ENCODE measurements around the gene PKIB. TPM values are rescaled to one million over a fixed set of nuclear protein-coding genes. Genes with fewer than 3 reads are reported as not detected.

Gene PKIB
- total RNA-seq, 1 donor from 2014 or later: 3.2 TPM

- ATAC-seq: no peak
- TF ChIP-seq, protein P1, sequence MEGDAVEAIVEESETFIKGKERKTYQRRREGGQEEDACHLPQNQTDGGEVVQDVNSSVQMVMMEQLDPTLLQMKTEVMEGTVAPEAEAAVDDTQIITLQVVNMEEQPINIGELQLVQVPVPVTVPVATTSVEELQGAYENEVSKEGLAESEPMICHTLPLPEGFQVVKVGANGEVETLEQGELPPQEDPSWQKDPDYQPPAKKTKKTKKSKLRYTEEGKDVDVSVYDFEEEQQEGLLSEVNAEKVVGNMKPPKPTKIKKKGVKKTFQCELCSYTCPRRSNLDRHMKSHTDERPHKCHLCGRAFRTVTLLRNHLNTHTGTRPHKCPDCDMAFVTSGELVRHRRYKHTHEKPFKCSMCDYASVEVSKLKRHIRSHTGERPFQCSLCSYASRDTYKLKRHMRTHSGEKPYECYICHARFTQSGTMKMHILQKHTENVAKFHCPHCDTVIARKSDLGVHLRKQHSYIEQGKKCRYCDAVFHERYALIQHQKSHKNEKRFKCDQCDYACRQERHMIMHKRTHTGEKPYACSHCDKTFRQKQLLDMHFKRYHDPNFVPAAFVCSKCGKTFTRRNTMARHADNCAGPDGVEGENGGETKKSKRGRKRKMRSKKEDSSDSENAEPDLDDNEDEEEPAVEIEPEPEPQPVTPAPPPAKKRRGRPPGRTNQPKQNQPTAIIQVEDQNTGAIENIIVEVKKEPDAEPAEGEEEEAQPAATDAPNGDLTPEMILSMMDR (IDR thresholded peaks at IDR 0.05): no peak
- no peak overlapping the region for H3K27ac ChIP-seq
- no peak overlapping the region for H3K4me3 ChIP-seq
- no peaks in the 10 kb centered on the region for H3K27me3 ChIP-seq (ENCODE audit: low read depth)
- no peak for DNase-seq
- no peaks in the 10 kb centered on the region for H3K9me3 ChIP-seq
- intact Hi-C loops (cut with DNase I): no loop called here
- no peaks in the 10 kb centered on the region for H3K36me3 ChIP-seq
- H3K4me1 ChIP-seq: no peaks in the 10 kb centered on the region
Observed at GRCh38 chr6:122653094-122653493, 42.9 kb downstream of the PKIB start.

DNA sequence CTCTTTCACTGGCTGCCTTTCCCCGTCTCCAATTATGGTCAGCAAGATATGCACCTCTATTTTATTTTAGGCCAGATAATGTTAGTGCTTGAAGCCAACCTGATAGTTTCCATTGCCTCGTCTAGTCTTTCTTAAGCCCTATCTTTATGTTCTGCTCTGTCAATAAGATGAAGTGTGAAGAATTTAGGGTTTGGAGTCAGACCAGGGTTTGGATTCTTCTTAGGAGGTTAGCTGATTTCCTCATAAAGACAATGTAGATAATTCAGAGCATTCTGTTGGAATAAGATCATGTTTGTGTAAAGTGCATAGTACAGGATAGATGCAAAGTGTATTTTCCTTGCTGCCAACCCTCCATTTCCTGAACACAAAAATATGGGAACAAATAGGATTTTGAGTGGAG lies 43.8 kb downstream of the PKIB start:
- Histone ChIP-seq H3K27ac (no peak overlapping the region), H3K36me3 (no peaks in the 10 kb centered on the region), H3K27me3 (ENCODE audit: low read depth) (no peaks in the 10 kb centered on the region), H3K4me3 (no peak overlapping the region), H3K9me3 (no peaks in the 10 kb centered on the region), H3K4me1 (no peaks in the 10 kb centered on the region)
- ATAC-seq: no peak
- DNase-seq: no peak
- TF ChIP-seq, protein P1 (IDR thresholded peaks at IDR 0.05): no peak
- intact Hi-C loops (cut with DNase I): no loop called here

DNA sequence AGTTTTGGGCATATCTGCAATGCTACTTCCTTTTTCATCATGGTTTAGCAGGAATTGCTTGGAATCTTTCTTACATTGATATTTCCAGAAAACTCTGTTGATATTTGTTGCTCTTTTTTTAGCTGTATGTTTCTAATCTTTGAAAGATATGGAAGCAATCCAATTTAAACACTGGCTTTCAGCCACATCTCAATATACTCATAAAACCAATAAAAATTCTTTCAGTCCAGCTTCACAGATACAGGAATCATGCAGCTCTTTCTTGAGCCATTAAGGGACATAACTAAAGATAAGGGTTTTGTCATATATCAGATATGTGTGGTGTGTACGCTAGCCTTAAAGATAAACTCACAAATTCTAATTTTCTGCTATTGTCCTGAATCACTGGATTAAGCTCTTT lies 47.4 kb downstream of the PKIB start:
- Histone ChIP-seq H3K9me3 (no peaks in the 10 kb centered on the region), H3K27me3 (ENCODE audit: low read depth) (no peaks in the 10 kb centered on the region), H3K36me3 (no peaks in the 10 kb centered on the region), H3K27ac (no peak overlapping the region), H3K4me3 (no peak overlapping the region), H3K4me1 (no peaks in the 10 kb centered on the region)
- ATAC-seq (no peak), DNase-seq (no peak)
- intact Hi-C loops (cut with DNase I): no loop called here
- TF ChIP-seq, protein P1 (IDR thresholded peaks at IDR 0.05): no peak

- ATAC-seq: no peak
- Histone ChIP-seq H3K4me1 (no peaks in the 10 kb centered on the region), H3K36me3 (no peaks in the 10 kb centered on the region), H3K4me3 (no peak overlapping the region), H3K27ac (no peak overlapping the region), H3K9me3 (no peaks in the 10 kb centered on the region), H3K27me3 (ENCODE audit: low read depth) (no peaks in the 10 kb centered on the region)
- DNase-seq: no peak
- TF ChIP-seq, protein P1 (IDR thresholded peaks at IDR 0.05): no peak
- intact Hi-C loops (cut with DNase I): no loop called here
Observed at GRCh38 chr6:122660296-122660695, 50.1 kb downstream of the PKIB start.

GRCh38 chr6:122663981-122664380 lies 53.8 kb downstream of the PKIB start:
- H3K36me3 ChIP-seq: no peaks in the 10 kb centered on the region
- H3K4me1 ChIP-seq: no peaks in the 10 kb centered on the region
- intact Hi-C loops (cut with DNase I): no loop called here
- H3K27me3 ChIP-seq (ENCODE audit: low read depth): no peaks in the 10 kb centered on the region
- DNase-seq (no peak), ATAC-seq (no peak)
- H3K27ac ChIP-seq: no peak overlapping the region
- TF ChIP-seq, protein P1 (IDR thresholded peaks at IDR 0.05): no peak
- no peaks in the 10 kb centered on the region for H3K9me3 ChIP-seq
- no peak overlapping the region for H3K4me3 ChIP-seq

DNA sequence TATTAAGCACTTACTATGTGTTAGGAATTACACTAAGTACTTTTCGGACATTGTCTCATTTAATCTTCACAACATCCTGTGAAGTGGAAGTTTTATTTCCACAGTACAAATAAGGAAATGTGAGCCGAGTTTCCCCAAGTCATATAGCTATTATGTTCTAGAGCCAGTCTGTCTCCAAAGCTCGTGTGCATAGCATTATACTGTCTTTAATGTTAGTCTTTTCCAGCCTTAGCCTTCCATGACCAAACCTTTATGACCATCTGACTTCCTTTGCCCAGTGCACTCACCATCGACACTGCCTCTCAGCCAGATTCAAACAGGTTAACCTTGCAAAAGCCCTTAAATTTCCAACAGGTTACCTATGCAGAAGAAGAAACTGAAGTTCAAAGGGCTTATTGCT lies 55.7 kb downstream of the PKIB start:
- Histone ChIP-seq H3K27ac (no peak overlapping the region), H3K36me3 (no peaks in the 10 kb centered on the region), H3K4me3 (no peak overlapping the region), H3K4me1 (no peaks in the 10 kb centered on the region), H3K27me3 (ENCODE audit: low read depth) (no peaks in the 10 kb centered on the region), H3K9me3 (no peaks in the 10 kb centered on the region)
- intact Hi-C loops (cut with DNase I): no loop called here
- DNase-seq (no peak), ATAC-seq (no peak)
- TF ChIP-seq, protein P1 (IDR thresholded peaks at IDR 0.05): no peak
